ENCODE measurements around the gene LPIN1.
A peak's percentile ranks its signal among the peaks of the same experiment; 100 is the strongest.
"Not testable (repeated sequence)": the region's sequence is repeated elsewhere in the genome, so short reads cannot be mapped to it uniquely, and the experiment has no call there.

The LPIN1 gene

GRCh38 chr2:11850082-11850481 lies 103.7 kb downstream of the LPIN1 start:
- no peaks in the 10 kb centered on the region for H3K4me1 Mint-ChIP-seq (ENCODE audit: low read depth)
- H3K36me3 Mint-ChIP-seq = peaks cover 4% of the 10 kb centered on the region
- H3K27ac Mint-ChIP-seq = no peak overlapping the region
- H3K27me3 Mint-ChIP-seq = no peaks in the 10 kb centered on the region
- H3K9me3 Mint-ChIP-seq (ENCODE audit: low read depth) = peaks cover 7% of the 10 kb centered on the region
- H3K4me3 Mint-ChIP-seq = no peak overlapping the region

- Mint-ChIP-seq H3K36me3 (peaks cover 3% of the 10 kb centered on the region), H3K4me3 (no peak overlapping the region), H3K27me3 (no peaks in the 10 kb centered on the region), H3K9me3 (ENCODE audit: low read depth) (peaks cover 6% of the 10 kb centered on the region), H3K4me1 (ENCODE audit: low read depth) (peaks cover 3% of the 10 kb centered on the region), H3K27ac (no peak overlapping the region)
Measured at GRCh38 chr2:11852526-11853196, 106.2 kb downstream of the LPIN1 start.

GRCh38 chr2:11853197-11853588 lies 106.8 kb downstream of the LPIN1 start:
- Mint-ChIP-seq H3K4me1 (ENCODE audit: low read depth) (peaks cover 3% of the 10 kb centered on the region), H3K9me3 (ENCODE audit: low read depth) (peaks cover under 1% of the 10 kb centered on the region), H3K27me3 (no peaks in the 10 kb centered on the region), H3K36me3 (no peaks in the 10 kb centered on the region), H3K4me3 (no peak overlapping the region), H3K27ac (no peak overlapping the region)

GRCh38 chr2:11855064-11855760 lies 108.8 kb downstream of the LPIN1 start:
- Mint-ChIP-seq H3K9me3 (ENCODE audit: low read depth) (no peaks in the 10 kb centered on the region), H3K4me3 (no peak overlapping the region), H3K36me3 (no peaks in the 10 kb centered on the region), H3K4me1 (ENCODE audit: low read depth) (peaks cover 3% of the 10 kb centered on the region), H3K27me3 (no peaks in the 10 kb centered on the region), H3K27ac (no peak overlapping the region)

- Mint-ChIP-seq H3K27ac (no peak overlapping the region), H3K4me3 (no peak overlapping the region), H3K27me3 (no peaks in the 10 kb centered on the region), H3K9me3 (ENCODE audit: low read depth) (no peaks in the 10 kb centered on the region), H3K4me1 (ENCODE audit: low read depth) (peaks cover 3% of the 10 kb centered on the region), H3K36me3 (no peaks in the 10 kb centered on the region)
Measured at GRCh38 chr2:11856095-11856494, 109.7 kb downstream of the LPIN1 start.

- peaks cover 2% of the 10 kb centered on the region for H3K27me3 Mint-ChIP-seq
- no peak overlapping the region for H3K4me3 Mint-ChIP-seq
- no peaks in the 10 kb centered on the region for H3K36me3 Mint-ChIP-seq
- H3K4me1 Mint-ChIP-seq (ENCODE audit: low read depth) = peaks cover 15% of the 10 kb centered on the region
- H3K9me3 Mint-ChIP-seq (ENCODE audit: low read depth) = no peaks in the 10 kb centered on the region
- no peak overlapping the region for H3K27ac Mint-ChIP-seq
Measured at GRCh38 chr2:11858883-11859282, 112.5 kb downstream of the LPIN1 start.

GRCh38 chr2:11859975-11860374 lies 113.5 kb downstream of the LPIN1 start:
- not testable (repeated sequence) for H3K9me3 Mint-ChIP-seq (ENCODE audit: low read depth); H3K27me3 Mint-ChIP-seq; H3K36me3 Mint-ChIP-seq; H3K27ac Mint-ChIP-seq; H3K4me3 Mint-ChIP-seq
- peaks cover 16% of the 10 kb centered on the region for H3K4me1 Mint-ChIP-seq (ENCODE audit: low read depth)

GRCh38 chr2:11861044-11861443 lies 114.6 kb downstream of the LPIN1 start:
- Mint-ChIP-seq H3K9me3 (ENCODE audit: low read depth) (no peaks in the 10 kb centered on the region), H3K27me3 (peaks cover 2% of the 10 kb centered on the region), H3K36me3 (no peaks in the 10 kb centered on the region), H3K4me3 (no peak overlapping the region), H3K4me1 (ENCODE audit: low read depth) (peaks cover 15% of the 10 kb centered on the region), H3K27ac (no peak overlapping the region)

- Mint-ChIP-seq H3K9me3 (ENCODE audit: low read depth) (no peaks in the 10 kb centered on the region), H3K4me3 (no peak overlapping the region), H3K4me1 (ENCODE audit: low read depth) (peaks cover 17% of the 10 kb centered on the region), H3K36me3 (no peaks in the 10 kb centered on the region), H3K27ac (no peak overlapping the region), H3K27me3 (peaks cover 2% of the 10 kb centered on the region)
Measured at GRCh38 chr2:11862049-11862448, 115.6 kb downstream of the LPIN1 start.

GRCh38 chr2:11863103-11863502 lies 116.7 kb downstream of the LPIN1 start:
- Mint-ChIP-seq H3K4me1 (ENCODE audit: low read depth) (peaks cover 18% of the 10 kb centered on the region), H3K4me3 (no peak overlapping the region), H3K27ac (no peak overlapping the region), H3K9me3 (ENCODE audit: low read depth) (no peaks in the 10 kb centered on the region), H3K36me3 (no peaks in the 10 kb centered on the region), H3K27me3 (peaks cover 2% of the 10 kb centered on the region)

- Mint-ChIP-seq H3K36me3 (no peaks in the 10 kb centered on the region), H3K4me3 (peak overlapping the region; percentile 69), H3K9me3 (ENCODE audit: low read depth) (no peaks in the 10 kb centered on the region), H3K4me1 (ENCODE audit: low read depth) (peaks cover 18% of the 10 kb centered on the region), H3K27me3 (peaks cover 2% of the 10 kb centered on the region), H3K27ac (no peak overlapping the region)
Measured at GRCh38 chr2:11863513-11864328, 117.3 kb downstream of the LPIN1 start.

GRCh38 chr2:11864724-11865123 lies 118.3 kb downstream of the LPIN1 start:
- H3K9me3 Mint-ChIP-seq (ENCODE audit: low read depth) = no peaks in the 10 kb centered on the region
- H3K4me1 Mint-ChIP-seq (ENCODE audit: low read depth) = peaks cover 18% of the 10 kb centered on the region
- no peaks in the 10 kb centered on the region for H3K36me3 Mint-ChIP-seq
- H3K27ac Mint-ChIP-seq = no peak overlapping the region
- H3K27me3 Mint-ChIP-seq = peaks cover 2% of the 10 kb centered on the region
- H3K4me3 Mint-ChIP-seq = no peak overlapping the region

GRCh38 chr2:11865378-11865777 lies 118.9 kb downstream of the LPIN1 start:
- Mint-ChIP-seq H3K27ac (no peak overlapping the region), H3K9me3 (ENCODE audit: low read depth) (no peaks in the 10 kb centered on the region), H3K4me1 (ENCODE audit: low read depth) (peaks cover 18% of the 10 kb centered on the region), H3K4me3 (no peak overlapping the region), H3K27me3 (peaks cover 2% of the 10 kb centered on the region), H3K36me3 (no peaks in the 10 kb centered on the region)

- Mint-ChIP-seq H3K9me3 (ENCODE audit: low read depth) (no peaks in the 10 kb centered on the region), H3K4me1 (ENCODE audit: low read depth) (peaks cover 18% of the 10 kb centered on the region), H3K36me3 (no peaks in the 10 kb centered on the region), H3K27ac (no peak overlapping the region), H3K4me3 (no peak overlapping the region), H3K27me3 (peaks cover 2% of the 10 kb centered on the region)
Measured at GRCh38 chr2:11865805-11866204, 119.4 kb downstream of the LPIN1 start.
